OCI-LY1 (cell line): ENCODE data around the gene MTF1.

Experiments used
- EZH2 ChIP-seq: fragments of 200-600 bp; sonication (generic), shearing (Covaris generic); IDR thresholded peaks from 2 replicates; pipeline ENCODE4 v1.8.0; 2017; ENCODE audit warnings: borderline replicate concordance, mixed run types, mild to moderate bottlenecking, antibody characterized with exemption, low read length, moderate library complexity, mixed read lengths
- TF ChIP-seq, protein P1 (sequence below): fragments of 200-600 bp; sonication (generic), shearing (Covaris generic); IDR thresholded peaks from 2 replicates; pipeline ENCODE4 v1.5.1; 2017; ENCODE audit warnings: mild to moderate bottlenecking, antibody characterized with exemption, low read length, moderate library complexity, mixed read lengths

GRCh38 chr1:37794372-37795339 is 64.7 kb downstream of the MTF1 start:
- TF ChIP-seq, protein P1, sequence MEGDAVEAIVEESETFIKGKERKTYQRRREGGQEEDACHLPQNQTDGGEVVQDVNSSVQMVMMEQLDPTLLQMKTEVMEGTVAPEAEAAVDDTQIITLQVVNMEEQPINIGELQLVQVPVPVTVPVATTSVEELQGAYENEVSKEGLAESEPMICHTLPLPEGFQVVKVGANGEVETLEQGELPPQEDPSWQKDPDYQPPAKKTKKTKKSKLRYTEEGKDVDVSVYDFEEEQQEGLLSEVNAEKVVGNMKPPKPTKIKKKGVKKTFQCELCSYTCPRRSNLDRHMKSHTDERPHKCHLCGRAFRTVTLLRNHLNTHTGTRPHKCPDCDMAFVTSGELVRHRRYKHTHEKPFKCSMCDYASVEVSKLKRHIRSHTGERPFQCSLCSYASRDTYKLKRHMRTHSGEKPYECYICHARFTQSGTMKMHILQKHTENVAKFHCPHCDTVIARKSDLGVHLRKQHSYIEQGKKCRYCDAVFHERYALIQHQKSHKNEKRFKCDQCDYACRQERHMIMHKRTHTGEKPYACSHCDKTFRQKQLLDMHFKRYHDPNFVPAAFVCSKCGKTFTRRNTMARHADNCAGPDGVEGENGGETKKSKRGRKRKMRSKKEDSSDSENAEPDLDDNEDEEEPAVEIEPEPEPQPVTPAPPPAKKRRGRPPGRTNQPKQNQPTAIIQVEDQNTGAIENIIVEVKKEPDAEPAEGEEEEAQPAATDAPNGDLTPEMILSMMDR: no peak
- TF ChIP-seq EZH2: no peak
